Measurements from ENCODE around the gene TMEM233.

DNA sequence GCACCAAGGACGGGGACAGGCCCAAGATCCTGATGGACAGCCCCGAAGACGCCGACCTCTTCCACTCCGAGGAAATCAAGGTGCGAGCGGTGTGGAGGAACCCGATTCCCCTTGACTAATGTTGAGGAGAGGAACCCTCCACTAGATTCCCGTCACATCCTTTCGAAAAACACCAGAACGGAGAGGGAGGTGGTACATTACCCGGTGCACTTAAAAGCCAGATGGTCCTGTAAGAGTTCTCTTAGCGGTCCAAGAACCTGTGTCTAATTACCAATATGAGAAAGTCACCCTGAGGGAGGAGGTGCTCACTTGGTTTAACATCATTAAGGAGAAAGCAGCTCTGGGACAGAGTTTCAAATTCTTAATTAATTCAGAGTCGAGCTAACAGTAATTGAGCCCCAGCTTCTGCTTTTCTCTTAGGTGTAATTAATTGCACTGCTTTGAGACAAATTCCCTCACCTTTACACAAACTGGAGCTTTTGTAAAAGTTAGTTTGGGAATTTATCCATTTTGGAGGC is 74.8 kb downstream of the TMEM233 start:
- TF ChIP-seq ASH2L (IDR thresholded peaks at IDR 0.05; ENCODE audit: borderline replicate concordance, low read depth) (no peak), JUND (IDR thresholded peaks at IDR 0.05; ENCODE audit: low read depth, low read length) (no peak), POLR2AphosphoS5 (IDR thresholded peaks at IDR 0.05; ENCODE audit: low read length) (no peak), SIN3A (IDR thresholded peaks at IDR 0.05; ENCODE audit: low read depth, low read length) (no peak), POLR2AphosphoS2 (IDR thresholded peaks at IDR 0.05; ENCODE audit: low read depth, low read length) (no peak), ESRRA (IDR thresholded peaks at IDR 0.05; ENCODE audit: low read length) (no peak), SMAD1 (IDR thresholded peaks at IDR 0.05; ENCODE audit: low read depth, partially characterized antibody) (no peak), EZH2 (IDR thresholded peaks at IDR 0.05; ENCODE audit: borderline replicate concordance, control insufficient read depth, low read depth, low read length) (no peak), CBFB (IDR thresholded peaks at IDR 0.05; ENCODE audit: low read depth) (no peak), SUPT20H (IDR thresholded peaks at IDR 0.05; ENCODE audit: borderline replicate concordance, control insufficient read depth, low read depth, low read length) (no peak), POLR2A (IDR thresholded peaks at IDR 0.05; ENCODE audit: low read depth, low read length) (no peak)
- TF ChIP-seq, protein P1, sequence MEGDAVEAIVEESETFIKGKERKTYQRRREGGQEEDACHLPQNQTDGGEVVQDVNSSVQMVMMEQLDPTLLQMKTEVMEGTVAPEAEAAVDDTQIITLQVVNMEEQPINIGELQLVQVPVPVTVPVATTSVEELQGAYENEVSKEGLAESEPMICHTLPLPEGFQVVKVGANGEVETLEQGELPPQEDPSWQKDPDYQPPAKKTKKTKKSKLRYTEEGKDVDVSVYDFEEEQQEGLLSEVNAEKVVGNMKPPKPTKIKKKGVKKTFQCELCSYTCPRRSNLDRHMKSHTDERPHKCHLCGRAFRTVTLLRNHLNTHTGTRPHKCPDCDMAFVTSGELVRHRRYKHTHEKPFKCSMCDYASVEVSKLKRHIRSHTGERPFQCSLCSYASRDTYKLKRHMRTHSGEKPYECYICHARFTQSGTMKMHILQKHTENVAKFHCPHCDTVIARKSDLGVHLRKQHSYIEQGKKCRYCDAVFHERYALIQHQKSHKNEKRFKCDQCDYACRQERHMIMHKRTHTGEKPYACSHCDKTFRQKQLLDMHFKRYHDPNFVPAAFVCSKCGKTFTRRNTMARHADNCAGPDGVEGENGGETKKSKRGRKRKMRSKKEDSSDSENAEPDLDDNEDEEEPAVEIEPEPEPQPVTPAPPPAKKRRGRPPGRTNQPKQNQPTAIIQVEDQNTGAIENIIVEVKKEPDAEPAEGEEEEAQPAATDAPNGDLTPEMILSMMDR (IDR thresholded peaks at IDR 0.05 in 2 of 3, conservative IDR thresholded peaks at IDR 0.05 in 1 of 3; ENCODE audit: control insufficient read depth in 2 of 3, extremely low read depth in 1 of 3, insufficient read depth in 1 of 3, low read depth in 3 of 3, low read length in 3 of 3): no peak
- TF ChIP-seq, protein P2, sequence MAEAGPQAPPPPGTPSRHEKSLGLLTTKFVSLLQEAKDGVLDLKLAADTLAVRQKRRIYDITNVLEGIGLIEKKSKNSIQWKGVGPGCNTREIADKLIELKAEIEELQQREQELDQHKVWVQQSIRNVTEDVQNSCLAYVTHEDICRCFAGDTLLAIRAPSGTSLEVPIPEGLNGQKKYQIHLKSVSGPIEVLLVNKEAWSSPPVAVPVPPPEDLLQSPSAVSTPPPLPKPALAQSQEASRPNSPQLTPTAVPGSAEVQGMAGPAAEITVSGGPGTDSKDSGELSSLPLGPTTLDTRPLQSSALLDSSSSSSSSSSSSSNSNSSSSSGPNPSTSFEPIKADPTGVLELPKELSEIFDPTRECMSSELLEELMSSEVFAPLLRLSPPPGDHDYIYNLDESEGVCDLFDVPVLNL (IDR thresholded peaks at IDR 0.05; ENCODE audit: low read depth, low read length): no peak
- TF ChIP-seq, protein P3, sequence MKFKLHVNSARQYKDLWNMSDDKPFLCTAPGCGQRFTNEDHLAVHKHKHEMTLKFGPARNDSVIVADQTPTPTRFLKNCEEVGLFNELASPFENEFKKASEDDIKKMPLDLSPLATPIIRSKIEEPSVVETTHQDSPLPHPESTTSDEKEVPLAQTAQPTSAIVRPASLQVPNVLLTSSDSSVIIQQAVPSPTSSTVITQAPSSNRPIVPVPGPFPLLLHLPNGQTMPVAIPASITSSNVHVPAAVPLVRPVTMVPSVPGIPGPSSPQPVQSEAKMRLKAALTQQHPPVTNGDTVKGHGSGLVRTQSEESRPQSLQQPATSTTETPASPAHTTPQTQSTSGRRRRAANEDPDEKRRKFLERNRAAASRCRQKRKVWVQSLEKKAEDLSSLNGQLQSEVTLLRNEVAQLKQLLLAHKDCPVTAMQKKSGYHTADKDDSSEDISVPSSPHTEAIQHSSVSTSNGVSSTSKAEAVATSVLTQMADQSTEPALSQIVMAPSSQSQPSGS (IDR thresholded peaks at IDR 0.05; ENCODE audit: low read length): no peak

Data from GM12878 (cell line).